GM18519 (cell line): Measurements from ENCODE around the gene PRR14.

Experiments
- ATAC-seq: cut with Tn5 transposase; IDR thresholded peaks from one replicate; pipeline ENCODE4 v1.9.1; 2021; ENCODE audit warnings: mild to moderate bottlenecking, moderate library complexity; ENCODE audit not compliant: unreplicated experiment, low FRiP score

Gene PRR14

DNA sequence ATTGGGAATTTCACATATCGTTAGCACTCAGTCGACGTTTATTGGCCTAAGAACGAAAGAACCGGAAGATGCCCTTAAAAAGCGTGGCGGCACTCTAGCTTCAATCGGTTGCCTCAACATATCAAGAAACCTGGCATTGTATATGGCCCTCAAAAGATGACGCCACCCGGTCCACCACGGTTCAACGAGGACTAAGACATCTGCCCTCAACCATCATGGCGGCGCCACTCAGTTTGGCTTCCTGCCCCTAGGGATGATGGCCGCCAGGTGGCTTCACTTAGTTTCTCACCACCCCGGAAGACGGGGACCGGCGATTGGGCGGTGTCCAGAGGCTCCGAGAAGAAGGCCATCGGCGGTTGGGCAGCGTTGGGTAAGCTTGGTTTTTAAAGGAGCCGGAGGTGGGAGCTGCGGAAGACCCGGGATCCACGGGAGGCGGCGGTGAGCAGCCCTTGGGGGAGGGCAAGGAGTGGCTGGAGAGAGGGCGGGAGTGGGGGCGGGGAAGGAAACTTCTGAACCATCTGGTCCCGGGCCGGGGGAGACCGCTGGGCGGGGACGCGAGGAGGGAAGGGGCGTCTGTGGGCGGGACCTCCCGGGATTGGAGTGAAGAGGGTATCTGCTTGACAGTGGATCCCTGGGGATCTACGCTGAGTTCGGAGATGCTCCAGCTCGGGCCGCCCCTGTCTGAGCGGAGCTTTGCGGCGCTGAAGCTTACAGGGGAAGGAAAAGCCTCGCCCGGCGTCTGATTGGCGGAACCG lies at the start of gene PRR14:
Gene PRR14 (plus strand): TSS at position 592 of the 755 bp plus-strand sequence. CDS start 686 bp downstream, outside the sequence.
- ATAC-seq: peak; percentile 66

DNA sequence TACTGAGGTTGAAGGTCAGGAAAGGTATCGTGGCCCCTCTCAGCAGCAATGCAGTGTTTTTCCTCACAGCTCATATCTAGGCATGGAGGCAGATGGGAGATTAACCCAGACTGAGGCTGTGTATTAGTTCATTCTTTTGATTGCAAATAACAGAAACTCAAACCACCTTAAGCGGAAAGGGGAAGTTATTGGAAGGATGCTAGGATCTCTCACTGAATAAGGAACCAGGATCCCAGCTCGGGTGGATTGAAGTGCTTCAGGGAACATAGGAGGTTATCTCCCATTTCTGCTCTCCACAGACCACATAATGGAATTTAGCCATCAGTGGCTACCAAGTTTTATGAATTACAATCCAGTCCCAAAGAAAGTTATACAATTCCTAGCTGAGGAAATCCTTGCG lies 48.8 kb upstream of the PRR14 start:
- no peak for ATAC-seq

DNA sequence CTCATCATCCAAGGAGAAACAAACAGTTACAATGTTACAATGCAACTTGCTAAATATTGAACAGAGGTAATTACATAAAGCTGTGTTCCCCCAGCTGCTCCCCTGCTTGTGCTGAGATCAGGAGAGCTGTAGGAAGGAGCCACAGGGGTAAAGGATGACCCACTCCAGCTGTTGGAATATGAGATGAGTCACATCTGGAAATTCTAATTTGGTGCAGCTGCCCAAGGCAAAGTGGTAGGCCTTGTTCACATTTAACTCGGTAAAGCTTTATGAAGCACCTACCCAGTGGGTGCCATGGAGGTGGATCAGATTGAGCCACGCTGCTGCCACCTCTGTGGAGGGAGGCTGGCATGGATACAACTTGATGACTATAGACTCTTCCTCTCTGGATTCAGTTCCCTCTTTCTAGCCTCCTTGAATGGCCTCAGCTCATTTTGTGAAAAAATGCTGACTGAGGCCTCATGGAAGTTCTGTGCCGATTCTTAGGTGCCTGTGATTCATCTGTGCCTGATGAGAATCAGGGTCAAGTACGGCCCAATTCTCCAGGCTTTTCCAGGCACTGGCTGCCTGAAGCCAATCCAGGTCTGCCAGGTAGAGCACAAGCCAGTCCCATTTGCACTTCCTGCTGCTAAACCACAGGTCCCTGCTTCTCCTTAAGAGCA lies 48.0 kb upstream of the PRR14 start:
- no peak for ATAC-seq

DNA sequence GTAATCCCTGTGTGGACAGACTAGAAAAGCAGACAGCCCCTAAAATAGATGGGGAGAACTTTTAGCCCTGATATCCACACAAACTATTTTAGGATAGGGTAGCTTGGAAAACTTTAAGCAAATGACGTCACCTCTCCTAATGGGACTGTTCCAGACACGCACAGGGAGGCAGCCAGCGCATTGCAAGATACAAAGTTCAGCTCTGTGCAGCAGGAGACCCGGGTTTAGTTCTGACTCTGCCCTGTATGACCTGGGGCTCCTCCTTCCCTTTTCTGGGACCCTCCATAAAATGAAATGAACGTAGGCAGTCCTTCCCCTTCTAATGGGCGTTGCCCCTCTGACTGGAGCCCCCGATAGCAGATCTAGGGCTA lies 46.8 kb upstream of the PRR14 start:
- no peak for ATAC-seq

DNA sequence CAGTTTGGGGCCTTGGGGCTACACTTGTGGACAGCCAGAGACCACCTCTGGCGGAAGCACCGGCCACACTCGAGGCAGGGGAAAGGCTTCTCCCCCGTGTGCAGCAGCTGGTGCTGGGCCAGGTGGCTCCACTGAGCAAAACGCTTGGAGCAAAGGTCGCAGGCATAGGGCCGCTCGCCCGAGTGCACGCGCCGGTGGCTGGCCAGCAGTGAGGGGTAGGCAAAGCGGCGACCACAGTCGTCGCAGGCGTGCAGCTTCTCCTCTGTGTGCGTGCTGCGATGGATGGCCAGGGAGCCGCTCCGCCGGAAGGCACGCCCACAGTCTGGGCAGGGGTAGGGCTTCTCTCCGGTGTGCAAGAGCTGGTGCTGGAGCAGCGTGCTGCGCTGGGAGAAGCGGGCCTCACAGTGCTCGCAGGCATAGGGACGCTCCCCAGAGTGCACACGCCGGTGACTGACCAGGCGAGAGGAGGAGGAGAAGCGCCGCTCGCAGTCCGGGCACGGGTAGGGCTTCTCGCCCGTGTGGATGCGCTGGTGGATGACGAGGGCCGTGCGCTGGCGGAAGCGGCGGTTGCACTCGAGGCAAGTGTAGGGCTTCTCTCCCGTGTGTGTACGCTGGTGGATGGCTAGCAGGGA lies 46.3 kb upstream of the PRR14 start:
- no peak for ATAC-seq

DNA sequence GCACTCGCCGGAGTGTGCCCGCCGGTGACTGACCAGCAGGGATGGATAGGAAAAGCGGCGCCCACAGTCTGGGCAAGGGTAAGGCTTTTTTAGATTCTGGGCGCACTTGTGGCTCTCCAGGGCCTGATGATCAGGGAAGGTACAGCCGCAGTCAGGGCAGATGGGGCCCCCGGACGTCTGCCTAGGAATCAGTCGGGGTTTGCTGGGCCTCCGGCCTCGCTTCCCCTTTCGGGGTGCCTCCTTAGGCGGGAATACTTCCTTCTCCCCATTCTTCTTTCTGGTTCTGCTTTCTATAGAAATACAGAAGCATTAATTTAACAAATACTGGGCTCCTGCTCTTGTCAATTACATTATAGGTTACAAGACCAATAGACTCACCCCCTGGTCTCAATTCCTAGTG lies 45.6 kb upstream of the PRR14 start:
- ATAC-seq: no peak

DNA sequence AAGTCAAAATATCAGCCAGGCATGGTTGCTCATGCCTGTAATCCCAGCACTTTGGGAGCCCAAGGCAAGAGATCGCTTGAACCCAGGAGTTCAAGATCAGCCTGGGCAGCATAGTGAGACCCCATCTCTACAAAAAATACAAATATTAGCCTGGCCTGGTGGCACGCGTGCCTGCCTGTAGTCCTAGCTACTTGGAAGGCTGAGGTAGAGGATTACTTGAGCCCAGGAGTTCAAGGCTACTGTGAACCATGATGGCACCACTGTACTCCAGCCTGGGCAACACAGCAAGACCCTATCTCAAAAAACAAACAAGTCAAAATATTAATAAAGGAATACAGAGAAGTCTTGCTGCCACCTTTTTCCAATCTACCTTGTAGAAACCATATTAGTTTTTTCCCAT lies 44.8 kb upstream of the PRR14 start:
- ATAC-seq: no peak

DNA sequence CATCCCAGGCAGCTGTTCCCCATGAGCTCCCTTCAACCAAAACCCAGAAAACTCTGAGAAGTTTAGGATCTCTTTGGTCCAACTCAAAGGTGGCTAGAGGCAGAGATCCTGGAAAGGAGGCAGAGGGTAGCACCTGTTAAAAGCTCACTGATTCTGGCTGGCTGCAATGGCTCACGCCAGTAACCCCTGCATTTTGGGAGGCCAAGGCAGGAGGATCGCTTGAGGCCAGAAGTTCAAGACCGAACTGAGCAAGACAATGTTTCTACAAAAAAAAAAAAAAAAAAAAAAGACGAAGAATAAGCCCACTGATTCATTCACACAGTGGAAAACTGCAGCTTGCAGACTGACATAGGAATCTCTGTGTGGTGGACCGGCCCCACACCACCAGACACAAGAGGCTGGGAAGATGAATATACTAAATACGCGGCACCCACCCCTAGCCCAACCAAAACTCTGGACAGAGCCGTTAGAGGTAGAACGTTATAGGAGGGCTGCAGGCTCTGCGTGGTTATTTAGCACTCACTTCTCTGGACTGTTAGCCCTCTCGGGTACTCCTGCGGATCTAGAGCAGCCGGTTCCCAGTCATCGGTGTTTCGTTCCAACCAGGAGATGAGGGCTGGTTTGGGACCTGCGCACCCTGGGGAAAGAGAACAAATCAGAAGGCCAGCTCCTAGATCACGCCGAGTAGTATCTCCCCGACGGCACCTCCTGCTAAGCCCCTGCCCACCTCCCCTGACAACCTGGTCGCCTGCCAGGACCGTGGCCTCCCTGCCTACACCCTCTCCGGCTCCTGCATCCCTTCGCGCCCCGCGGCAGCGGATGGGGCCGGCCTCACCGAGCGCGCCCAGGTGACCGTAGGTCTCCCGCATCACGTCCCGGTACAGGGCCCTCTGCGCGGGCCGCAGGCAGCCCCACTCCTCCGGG lies 41.5 kb upstream of the PRR14 start:
- ATAC-seq: peak; percentile 5

DNA sequence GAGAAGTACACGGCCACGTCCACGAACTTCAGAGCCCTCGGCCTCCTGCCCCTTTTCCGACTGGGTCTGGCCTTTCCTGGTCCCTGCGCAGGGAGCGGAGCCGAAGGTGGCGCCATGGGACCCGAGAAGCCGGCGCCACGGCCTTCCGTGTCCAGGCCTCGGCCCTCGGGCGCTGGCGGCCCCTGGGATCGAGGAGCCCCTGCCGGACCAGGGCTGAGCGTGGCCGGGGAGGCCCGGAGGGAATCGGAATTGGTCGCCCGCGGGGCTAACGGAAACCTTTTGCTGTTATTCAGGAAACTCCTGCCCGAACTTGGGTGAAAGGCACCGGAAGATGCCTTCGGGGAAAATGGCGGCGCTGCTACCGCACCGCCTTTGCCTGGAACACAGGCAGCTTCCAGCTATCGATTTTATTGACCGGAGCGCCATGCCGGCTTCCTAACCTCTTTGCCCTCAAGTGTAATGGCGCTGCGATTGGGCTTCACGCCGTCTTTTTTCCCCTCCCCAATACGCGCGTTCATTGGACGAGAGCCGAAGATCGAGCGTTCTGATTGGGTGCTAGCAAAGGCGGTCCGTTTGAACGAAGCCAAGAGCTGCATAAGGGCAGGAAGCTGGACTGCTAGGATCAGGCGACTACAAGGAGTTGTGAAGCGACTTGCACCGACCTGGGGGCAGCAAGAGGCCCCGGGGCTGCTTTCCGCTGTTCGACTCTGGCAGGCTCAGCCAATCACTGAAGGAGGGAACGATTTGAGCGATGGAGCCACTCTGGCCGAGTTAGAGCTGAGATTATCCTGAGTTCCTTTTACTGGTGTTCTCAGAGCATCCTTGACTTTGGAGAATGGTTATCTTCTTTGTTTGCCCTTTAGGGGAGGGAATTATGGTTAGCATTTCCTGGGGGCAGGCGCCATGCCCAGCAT lies 40.6 kb upstream of the PRR14 start, which contains the start of gene ZNF689:
Gene ZNF689 (minus strand): TSS at position 464 of the 914 bp plus-strand sequence. CDS start 348 bp downstream, at position 116.
- peak; percentile 85 for ATAC-seq

DNA sequence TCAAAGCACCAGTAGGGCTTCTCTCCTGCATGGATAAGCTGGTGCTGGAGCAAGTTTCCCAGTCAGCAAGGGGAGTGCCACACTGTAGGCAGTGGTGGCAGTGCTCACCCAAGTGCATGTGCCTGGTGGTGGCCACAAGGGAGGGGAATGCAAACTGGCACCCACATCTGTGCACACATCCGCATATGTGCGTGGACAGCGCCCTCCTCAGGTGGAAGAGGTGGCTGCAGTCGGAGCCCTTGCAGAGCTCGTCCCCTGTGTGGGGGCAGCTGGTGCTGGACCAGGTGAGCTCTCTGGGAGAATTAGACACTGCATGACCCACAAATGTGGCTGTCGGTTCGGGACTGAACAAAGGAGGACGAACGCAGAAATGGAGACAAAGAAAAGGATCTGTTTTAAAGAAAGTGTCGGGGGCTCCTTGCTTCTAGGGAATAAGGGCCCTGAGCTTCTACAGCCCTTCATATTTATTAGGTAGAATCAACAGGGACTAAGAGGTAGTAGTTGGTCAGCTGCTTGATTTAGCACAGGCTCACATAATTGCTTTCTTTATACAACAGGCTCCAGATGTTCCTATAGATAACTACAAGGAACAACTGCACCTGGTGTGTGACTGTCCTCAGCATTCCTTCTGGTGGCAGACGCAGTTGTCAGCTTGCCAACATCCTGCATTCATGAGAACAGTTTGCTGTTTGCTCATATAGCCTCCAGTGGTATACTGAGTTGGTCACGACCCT lies 35.2 kb upstream of the PRR14 start:
- ATAC-seq: no peak

DNA sequence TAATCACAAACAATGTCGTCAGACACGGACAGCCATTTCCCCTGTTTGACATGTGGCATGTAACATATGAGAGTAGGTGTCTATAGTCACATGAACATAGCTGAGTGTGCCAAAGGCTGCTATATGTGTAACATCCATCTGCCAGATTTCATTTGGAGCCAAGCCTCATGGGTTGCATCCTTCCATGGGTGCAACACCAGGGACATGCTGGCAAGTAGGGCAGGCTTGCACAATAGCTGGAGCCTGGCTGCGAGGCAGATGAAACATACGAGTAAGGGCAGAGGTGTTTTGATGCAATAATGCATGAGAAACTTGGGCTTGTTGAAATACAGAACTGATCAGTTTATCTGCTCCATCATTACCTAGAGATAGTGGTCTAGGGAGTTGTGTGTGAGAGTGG lies 31.6 kb upstream of the PRR14 start:
- no peak for ATAC-seq

DNA sequence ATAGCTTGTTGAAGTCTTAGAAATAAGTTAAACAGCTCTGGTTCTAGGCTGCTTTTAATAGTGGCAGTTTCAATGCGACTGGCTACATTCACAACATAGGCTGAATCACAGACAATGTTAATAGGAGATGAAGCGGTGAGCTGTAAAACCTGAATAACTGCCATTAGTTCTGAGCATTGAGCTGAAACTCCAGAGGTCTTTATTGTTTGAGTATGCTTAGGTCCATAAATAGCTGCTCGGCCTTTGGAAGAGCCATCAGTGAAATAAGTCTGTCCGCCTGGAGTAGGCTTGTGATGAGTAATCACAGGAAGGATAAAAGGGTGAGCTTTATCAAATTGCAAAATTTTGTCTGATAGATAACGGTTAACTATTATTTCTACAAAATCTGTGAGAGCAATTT lies 31.1 kb upstream of the PRR14 start:
- no peak for ATAC-seq

DNA sequence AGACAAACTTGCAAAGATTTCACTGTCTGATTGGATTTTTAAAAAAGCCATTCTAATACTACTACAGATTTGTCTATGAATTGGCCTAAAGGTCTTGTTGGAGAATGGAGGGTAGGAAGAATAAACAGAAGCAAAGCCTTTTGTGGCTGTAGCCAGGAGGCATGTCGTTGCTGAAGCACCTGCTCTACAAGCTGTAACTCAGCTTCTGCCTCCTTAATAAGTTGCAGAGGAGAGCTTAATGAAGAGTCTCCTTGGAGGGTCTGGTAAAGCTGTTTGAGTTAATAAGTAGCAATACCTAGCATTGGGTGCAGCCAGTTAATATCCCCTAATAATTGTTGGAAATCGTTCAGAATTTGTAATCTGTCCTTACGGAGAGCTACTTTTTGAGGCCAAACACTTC lies 30.6 kb upstream of the PRR14 start:
- no peak for ATAC-seq

DNA sequence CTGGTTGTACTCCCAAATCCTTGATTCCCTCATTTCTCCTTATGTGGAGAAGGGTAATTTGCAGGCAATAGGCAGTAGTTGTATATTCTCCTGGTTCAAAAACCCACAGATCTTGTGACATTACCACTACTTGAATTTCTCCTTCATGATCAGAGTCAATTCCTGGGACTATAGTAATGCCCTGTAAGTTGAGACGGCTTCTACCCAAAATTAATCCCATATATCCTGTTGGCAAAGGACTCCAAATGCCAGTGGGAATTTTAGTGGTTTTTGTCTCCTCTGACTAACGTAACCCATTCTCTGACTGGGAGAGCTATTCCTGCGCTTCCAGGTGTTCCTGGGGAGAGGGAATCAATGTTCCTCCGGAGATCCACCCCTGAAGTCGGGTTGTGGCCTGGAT lies 29.0 kb upstream of the PRR14 start:
- ATAC-seq: no peak

DNA sequence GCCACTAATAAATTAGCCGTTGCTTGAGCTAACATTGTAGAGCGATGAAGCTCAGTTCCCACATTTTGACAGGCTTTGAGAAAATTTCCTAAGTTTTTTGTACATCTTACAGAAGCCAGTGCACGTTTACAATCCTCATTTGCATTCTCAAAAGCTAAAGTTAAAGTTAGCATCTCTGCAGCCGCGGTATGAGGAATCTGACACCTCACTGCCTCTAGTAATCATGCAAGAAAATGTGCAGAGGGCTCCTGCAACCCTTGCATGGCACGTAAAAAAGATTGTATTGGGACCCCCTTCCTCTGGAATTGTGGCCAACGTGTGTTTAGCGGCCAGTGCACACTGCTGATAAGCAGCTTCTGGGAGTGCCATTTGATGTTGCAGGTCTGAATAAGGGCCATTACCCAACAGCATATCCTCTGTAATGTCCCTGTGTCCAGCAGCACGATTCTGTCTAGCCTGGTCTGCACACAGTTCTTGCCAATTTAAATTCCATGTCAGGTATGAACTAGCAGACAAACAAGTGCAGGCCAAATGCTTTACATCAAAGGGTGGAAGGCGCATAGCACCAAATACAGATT lies 28.2 kb upstream of the PRR14 start:
- no peak for ATAC-seq

DNA sequence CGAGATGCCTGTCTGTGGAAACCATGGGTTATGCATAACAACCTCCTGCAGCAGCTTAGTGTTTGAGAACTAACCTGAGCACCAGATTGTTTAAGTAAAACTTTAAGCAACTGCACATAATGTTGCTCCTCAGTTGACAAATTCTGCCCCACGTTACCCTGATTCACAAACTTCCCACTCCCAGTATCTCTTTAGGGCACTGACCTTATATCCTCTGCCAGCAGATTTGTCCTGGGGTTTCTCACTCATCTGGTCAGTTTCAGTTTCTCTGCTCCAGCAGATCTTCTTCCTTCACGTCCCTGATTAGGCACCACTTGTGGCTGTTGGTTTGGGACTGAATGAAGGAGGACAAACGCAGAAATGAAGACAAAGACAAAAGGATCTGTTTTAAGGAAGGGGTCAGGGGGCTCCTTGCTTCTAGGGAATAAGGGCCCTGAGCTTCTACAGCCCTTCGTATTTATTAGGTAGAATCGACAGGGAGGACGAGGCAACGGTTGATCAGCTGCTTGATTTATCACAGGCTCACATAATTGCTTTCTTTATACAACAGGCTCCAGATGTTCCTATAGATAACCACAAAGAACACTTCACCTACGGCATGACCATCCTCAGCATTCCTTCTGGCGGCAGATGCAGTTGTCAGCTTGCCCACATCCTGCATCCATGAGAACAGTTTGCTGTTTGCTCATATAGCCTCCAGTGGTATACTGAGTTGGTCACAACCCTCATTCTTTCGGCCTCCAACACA lies 27.1 kb upstream of the PRR14 start:
- no peak for ATAC-seq

DNA sequence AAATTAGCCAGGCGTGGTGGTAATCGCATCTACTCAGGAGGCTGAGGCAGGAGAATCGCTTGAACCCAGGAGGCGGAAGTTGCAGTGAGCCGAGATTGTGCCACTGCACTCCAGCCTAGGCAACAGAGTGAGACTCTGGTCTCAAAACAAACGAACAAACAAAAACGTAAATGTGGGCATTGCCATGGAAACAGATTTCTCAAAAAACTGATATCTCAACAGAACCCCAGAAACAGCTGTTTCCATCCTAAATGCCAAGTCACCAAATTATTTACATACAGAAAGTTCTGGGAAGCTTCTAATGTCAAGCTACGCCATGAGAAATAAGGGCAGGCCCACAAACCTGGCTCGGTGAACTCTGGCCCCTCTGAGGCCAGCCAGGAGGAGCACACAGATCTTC lies 24.5 kb upstream of the PRR14 start:
- no peak for ATAC-seq
